Vagina (tissue), 2 donors: ENCODE measurements around the gene CTSA. TPM values are rescaled to one million over a fixed set of nuclear protein-coding genes. Genes with fewer than 3 reads are reported as not detected.

Experiments used
- DNase-seq, 2 donors: peaks; one replicate each; pipeline ENCODE4 v3.0.0-alpha.2; 2017; ENCODE audit errors: extremely low spot score in 2 of 2
- H3K27ac ChIP-seq: fragments of 200-600 bp; sonication (generic); one replicate; pipeline ENCODE4 v1.5.1; 2019
- H3K27me3 ChIP-seq: fragments of 200-600 bp; sonication (generic); one replicate; pipeline ENCODE4 v1.5.1; 2019
- H3K36me3 ChIP-seq, 2 donors: fragments of 200-600 bp; sonication (generic); one replicate each; pipeline ENCODE4 v1.5.1; 2017 to 2019
- H3K4me1 ChIP-seq: fragments of 200-600 bp; sonication (generic); one replicate; pipeline ENCODE4 v1.5.1; 2019
- H3K4me3 ChIP-seq, 2 donors: fragments of 200-600 bp; sonication (generic); 1 replicate in 1 of 2; 2 replicates in 1 of 2; pipeline ENCODE4 v1.5.1; 2016 to 2019
- H3K9me3 ChIP-seq: fragments of 200-600 bp; sonication (generic); one replicate; pipeline ENCODE4 v1.5.1; 2019
- CTCF ChIP-seq, 3 experiments: fragments of 450-650 bp in 2 of 3; fragments of 200-600 bp in 1 of 3; sonication (generic) in 1 of 3; IDR thresholded peaks; one replicate each; pipeline ENCODE4 v1.5.1; 2017 to 2019; ENCODE audit warnings: antibody characterized with exemption in 3 of 3, mild to moderate bottlenecking in 2 of 3, moderate library complexity in 2 of 3
- POLR2A ChIP-seq, 2 donors: fragments of 450-650 bp; IDR thresholded peaks; one replicate each; pipeline ENCODE4 v1.6.1; 2017; ENCODE audit warnings: antibody characterized with exemption in 2 of 2, mild to moderate bottlenecking in 2 of 2, moderate library complexity in 2 of 2
- POLR2AphosphoS5 ChIP-seq, 2 donors: sonication (generic); formaldehyde crosslinking; IDR thresholded peaks; one replicate each; pipeline ENCODE4 v1.9.0; 2017; ENCODE audit warnings: antibody characterized with exemption in 2 of 2, mild to moderate bottlenecking in 2 of 2, low read depth in 1 of 2; ENCODE audit not compliant: insufficient read depth in 1 of 2
- intact Hi-C: fragments of 100-400 bp; cut with DNase I; formaldehyde crosslinking; loops from one replicate; pipeline ENCODE4 v1.15.1; 2023
- total RNA-seq: library from RNA; depleted of rRNA; stranded (reverse); fragments of >200 nt; gene quantifications from one replicate; pipeline ENCODE4 v1.2.3, GENCODE V29; 2016

CTSA gene
- total RNA-seq, 1 donor from 2014 or later: 114 TPM

GRCh38 chr20:45859916-45860315 lies 31.2 kb upstream of the CTSA start:
- H3K36me3 ChIP-seq: peaks cover 0 to under 1% of the 10 kb centered on the region in 2 donors
- no peak overlapping the region for H3K4me3 ChIP-seq
- no peaks in the 10 kb centered on the region for H3K9me3 ChIP-seq
- peaks cover 30% of the 10 kb centered on the region for H3K4me1 ChIP-seq
- H3K27ac ChIP-seq: no peak overlapping the region
- no peaks in the 10 kb centered on the region for H3K27me3 ChIP-seq
- no peak for DNase-seq
- TF ChIP-seq POLR2A (IDR thresholded peaks at IDR 0.05) (no peak), POLR2AphosphoS5 (IDR thresholded peaks at IDR 0.05; ENCODE audit: insufficient read depth in 1 of 2, low read depth in 1 of 2) (no peak), CTCF (IDR thresholded peaks at IDR 0.05) (no peak)
- intact Hi-C loops: no loop called here

- Histone ChIP-seq H3K36me3 (no peaks in the 10 kb centered on the region), H3K4me3 (no peak overlapping the region), H3K9me3 (no peaks in the 10 kb centered on the region), H3K27me3 (no peaks in the 10 kb centered on the region), H3K4me1 (peaks cover 22% of the 10 kb centered on the region), H3K27ac (no peak overlapping the region)
- TF ChIP-seq CTCF (IDR thresholded peaks at IDR 0.05) (no peak), POLR2A (IDR thresholded peaks at IDR 0.05) (no peak), POLR2AphosphoS5 (IDR thresholded peaks at IDR 0.05; ENCODE audit: insufficient read depth in 1 of 2, low read depth in 1 of 2) (no peak)
- DNase-seq: no peak
- intact Hi-C loops: no loop called here
Observed at GRCh38 chr20:45860560-45861220, 30.4 kb upstream of the CTSA start.

- no peak for DNase-seq
- Histone ChIP-seq H3K9me3 (no peaks in the 10 kb centered on the region), H3K4me1 (peaks cover 14% of the 10 kb centered on the region), H3K27ac (no peak overlapping the region), H3K27me3 (no peaks in the 10 kb centered on the region), H3K4me3 (no peak overlapping the region), H3K36me3 (no peaks in the 10 kb centered on the region)
- intact Hi-C loops: no loop called here
- no peak for TF ChIP-seq POLR2AphosphoS5 (IDR thresholded peaks at IDR 0.05; ENCODE audit: insufficient read depth in 1 of 2, low read depth in 1 of 2)
- TF ChIP-seq CTCF (IDR thresholded peaks at IDR 0.05): no peak
- no peak for TF ChIP-seq POLR2A (IDR thresholded peaks at IDR 0.05)
Observed at GRCh38 chr20:45861221-45862075, 29.7 kb upstream of the CTSA start.

GRCh38 chr20:45863543-45864470 lies 27.3 kb upstream of the CTSA start:
- no peaks in the 10 kb centered on the region for H3K9me3 ChIP-seq
- H3K27me3 ChIP-seq: no peaks in the 10 kb centered on the region
- intact Hi-C loops: no loop called here

More at GRCh38 chr20:45863543-45864470, 27.3 kb upstream of the CTSA start:
- TF ChIP-seq POLR2A (IDR thresholded peaks at IDR 0.05): no peak
- no peak for TF ChIP-seq CTCF (IDR thresholded peaks at IDR 0.05)
- no peak for TF ChIP-seq POLR2AphosphoS5 (IDR thresholded peaks at IDR 0.05; ENCODE audit: insufficient read depth in 1 of 2, low read depth in 1 of 2)
- H3K4me3 ChIP-seq: no peak overlapping the region
- DNase-seq: no peak
- H3K4me1 ChIP-seq: no peaks in the 10 kb centered on the region
- H3K27ac ChIP-seq: no peak overlapping the region
- no peaks in the 10 kb centered on the region for H3K36me3 ChIP-seq
